IMR-90 (cell line): Measurements from ENCODE around the gene ADGRD2. TPM values are rescaled to one million over a fixed set of nuclear protein-coding genes. Genes with fewer than 3 reads are reported as not detected.

Source experiments
- ATAC-seq: fragments of 200-7000 bp; cut with Tn5 transposase; 2 replicates; pipeline ENCODE4 v1.9.1; 2020; ENCODE audit warnings: low read depth, mild to moderate bottlenecking, moderate library complexity
- BruUV-seq: library from RNA; stranded (reverse); fragments of 400-500 nt; replicated peaks from 2 replicates; lab custom pipeline; 2021; lab: Mats Ljungman, UMichigan
- CTCF ChIA-PET: fragments of 300-600 bp; formaldehyde crosslinking; extraction: SDS; loops from one replicate; lab custom pipeline; 2021; ENCODE audit warnings: antibody characterized with exemption; lab: Yijun Ruan, JAX
- POLR2A ChIA-PET: fragments of 300-600 bp; sonication (Branson Sonifier 250); formaldehyde crosslinking; loops from one replicate; lab custom pipeline; 2022; ENCODE audit warnings: antibody characterized with exemption; ENCODE audit not compliant: unreplicated experiment; lab: Charles Lee
- DNase-seq: peaks from one replicate; pipeline ENCODE4 v3.0.0; 2013
- H2AFZ ChIP-seq: replicated peaks from 2 replicates; pipeline ENCODE3; 2013; ENCODE audit warnings: low read length, mild to moderate bottlenecking; ENCODE audit not compliant: poor library complexity
- H2AK5ac ChIP-seq: 2 replicates; pipeline ENCODE4 v1.6.1; 2013; ENCODE audit warnings: low read depth, low read length, inconsistent platforms
- H2AK9ac ChIP-seq: replicated peaks from 2 replicates; pipeline ENCODE3; 2013; ENCODE audit warnings: mild to moderate bottlenecking, low read depth, low read length, moderate library complexity; ENCODE audit not compliant: poor library complexity
- H2BK120ac ChIP-seq: 2 replicates; pipeline ENCODE4 v1.6.1; 2013; ENCODE audit warnings: low read depth, low read length, inconsistent platforms
- H2BK15ac ChIP-seq: 3 replicates; pipeline ENCODE4 v1.6.1; 2013; ENCODE audit warnings: low read depth, low read length, inconsistent platforms
- H2BK20ac ChIP-seq: 2 replicates; pipeline ENCODE4 v1.6.1; 2013; ENCODE audit warnings: low read depth, mild to moderate bottlenecking, inconsistent platforms, low read length, moderate library complexity
- H2BK5ac ChIP-seq: 2 replicates; pipeline ENCODE4 v1.6.1; 2013; ENCODE audit warnings: mild to moderate bottlenecking, low read depth, low read length, inconsistent platforms; ENCODE audit not compliant: poor library complexity, severe bottlenecking
- H3K14ac ChIP-seq: replicated peaks from 2 replicates; pipeline ENCODE4 v1.6.1; 2013; ENCODE audit warnings: low read depth, low read length, inconsistent platforms
- H3K18ac ChIP-seq: 2 replicates; pipeline ENCODE4 v1.6.1; 2013; ENCODE audit warnings: low read depth, low read length, control low read depth
- H3K23ac ChIP-seq: 2 replicates; pipeline ENCODE4 v1.6.1; 2013; ENCODE audit warnings: low read depth, low read length, inconsistent platforms
- H3K27ac ChIP-seq: 2 replicates; pipeline ENCODE4 v1.5.1; 2013; ENCODE audit warnings: mild to moderate bottlenecking, control low read depth, low read length; ENCODE audit not compliant: insufficient read depth
- H3K27me3 ChIP-seq: 2 replicates; pipeline ENCODE4 v1.6.1; 2013; ENCODE audit warnings: low read length; ENCODE audit not compliant: control insufficient read depth, insufficient read depth
- H3K36me3 ChIP-seq: 2 replicates; pipeline ENCODE4 v1.6.1; 2013; ENCODE audit warnings: low read length, mixed read lengths; ENCODE audit not compliant: control insufficient read depth, insufficient read depth
- H3K4ac ChIP-seq: 2 replicates; pipeline ENCODE4 v1.6.1; 2013; ENCODE audit warnings: low read depth, low read length, inconsistent platforms
- H3K4me1 ChIP-seq: 2 replicates; pipeline ENCODE4 v1.6.1; 2013; ENCODE audit warnings: low read length, mixed read lengths; ENCODE audit not compliant: control insufficient read depth, insufficient read depth
- H3K4me2 ChIP-seq: 2 replicates; pipeline ENCODE4 v1.6.1; 2013; ENCODE audit warnings: low read depth, mild to moderate bottlenecking, control low read depth, low read length, moderate library complexity
- H3K4me3 ChIP-seq: 2 replicates; pipeline ENCODE4 v1.5.1; 2013; ENCODE audit warnings: low read depth, mild to moderate bottlenecking, control low read depth, low read length, moderate library complexity; ENCODE audit not compliant: insufficient read depth
- H3K56ac ChIP-seq: 2 replicates; pipeline ENCODE4 v1.6.1; 2013; ENCODE audit warnings: low read length, inconsistent platforms; ENCODE audit not compliant: insufficient read depth; ENCODE audit errors: extremely low read depth
- H3K79me1 ChIP-seq, 2 experiments: 2 replicates each; pipeline ENCODE4 v1.6.1; 2013; ENCODE audit warnings: low read length in 2 of 2, inconsistent platforms in 1 of 2, low read depth in 1 of 2
- H3K9ac ChIP-seq: 2 replicates; pipeline ENCODE4 v1.6.1; 2013; ENCODE audit warnings: low read depth, low read length, control low read depth
- H3K9me1 ChIP-seq: 2 replicates; pipeline ENCODE4 v1.6.1; 2013; ENCODE audit warnings: low read length, inconsistent platforms; ENCODE audit not compliant: insufficient read depth
- H3K9me3 ChIP-seq: 2 replicates; pipeline ENCODE4 v1.6.1; 2013; ENCODE audit warnings: low read length; ENCODE audit not compliant: control insufficient read depth, insufficient read depth
- H4K20me1 ChIP-seq: 2 replicates; pipeline ENCODE4 v1.6.1; 2013; ENCODE audit warnings: low read length, inconsistent platforms; ENCODE audit not compliant: insufficient read depth
- H4K5ac ChIP-seq: 2 replicates; pipeline ENCODE4 v1.6.1; 2013; ENCODE audit warnings: mild to moderate bottlenecking, low read depth, low read length, control low read depth
- H4K8ac ChIP-seq, 2 experiments: 2 replicates each; pipeline ENCODE4 v1.6.1; 2013; ENCODE audit warnings: low read depth in 2 of 2, low read length in 2 of 2, control low read depth in 1 of 2, inconsistent platforms in 1 of 2
- H4K91ac ChIP-seq: 2 replicates; pipeline ENCODE4 v1.6.1; 2013; ENCODE audit warnings: low read depth, low read length, inconsistent platforms; ENCODE audit not compliant: insufficient read depth
- CEBPB ChIP-seq: IDR thresholded peaks from 2 replicates; pipeline ENCODE4 v1.6.1; 2012; ENCODE audit warnings: low read depth, low read length, improper control_type of control experiment
- CHD1 ChIP-seq: IDR thresholded peaks from 2 replicates; pipeline ENCODE4 v1.6.1; 2012; ENCODE audit warnings: low read depth, low read length, improper control_type of control experiment
- ELK1 ChIP-seq: fragments of 150-350 bp; IDR thresholded peaks from 2 replicates; pipeline ENCODE4 v1.6.1; 2016; ENCODE audit warnings: low read depth, mild to moderate bottlenecking, low read length, moderate library complexity, borderline replicate concordance
- FOS ChIP-seq: fragments of 150-350 bp; IDR thresholded peaks from 2 replicates; pipeline ENCODE4 v1.6.1; 2016; ENCODE audit warnings: low read depth, low read length
- MAFK ChIP-seq: IDR thresholded peaks from 2 replicates; pipeline ENCODE4 v1.6.1; 2012; ENCODE audit warnings: low read depth, low read length, improper control_type of control experiment
- POLR2A ChIP-seq: IDR thresholded peaks from 2 replicates; pipeline ENCODE4 v1.6.1; 2012; ENCODE audit warnings: mild to moderate bottlenecking, low read depth, low read length
- RAD21 ChIP-seq: IDR thresholded peaks from 2 replicates; pipeline ENCODE4 v1.6.1; 2012; ENCODE audit warnings: low read length, improper control_type of control experiment
- RCOR1 ChIP-seq: IDR thresholded peaks from 2 replicates; pipeline ENCODE4 v1.6.1; 2012; ENCODE audit warnings: mild to moderate bottlenecking, low read length, improper control_type of control experiment; ENCODE audit not compliant: insufficient replicate concordance
- WGBS, 2 experiments: methylation state at CpG; one replicate each; pipeline versions ENCODE4 v1.1.5 to v1.1.7; 2013; ENCODE audit warnings: missing lambda C conversion rate in 2 of 2; ENCODE audit not compliant: insufficient read length in 1 of 2; ENCODE audit errors: extremely low coverage in 2 of 2; 5-methylcytosine and 5-hydroxymethylcytosine counted together
- dilution Hi-C: fragments of 300-500 bp; cut with HindIII; formaldehyde crosslinking; loops from one replicate; pipeline ENCODE4 v1.14.3; 2018; ENCODE audit warnings: low sequenced_read_pairs; ENCODE audit not compliant: unreplicated experiment
- in situ Hi-C: fragments of 300-500 bp; cut with MboI; formaldehyde crosslinking; loops from 3 replicates; pipeline ENCODE4 v1.14.3; 2019; ENCODE audit warnings: low sequenced_read_pairs, inconsistent platforms, mixed read lengths
- intact Hi-C: fragments of 100-400 bp; cut with micrococcal nuclease; formaldehyde crosslinking; loops from 2 replicates; pipeline ENCODE4 v1.10.0; 2022
- polyA plus RNA-seq, 3 experiments: library from polyadenylated mRNA; depleted of rRNA; stranded (reverse); fragments of >200 nt; gene quantifications; 2 replicates each; pipeline ENCODE4 v1.2.3, GENCODE V29; 2012; ENCODE audit warnings: low replicate concordance in 1 of 3
- total RNA-seq: library from RNA; depleted of rRNA; stranded (reverse); fragments of >200 nt; gene quantifications from 2 replicates; pipeline ENCODE4 v1.2.3, GENCODE V29; 2012

ADGRD2 gene
- total and polyA plus RNA-seq, 2 of the 4 experiments (the other 2 are of a cell fraction), result not detected

DNA sequence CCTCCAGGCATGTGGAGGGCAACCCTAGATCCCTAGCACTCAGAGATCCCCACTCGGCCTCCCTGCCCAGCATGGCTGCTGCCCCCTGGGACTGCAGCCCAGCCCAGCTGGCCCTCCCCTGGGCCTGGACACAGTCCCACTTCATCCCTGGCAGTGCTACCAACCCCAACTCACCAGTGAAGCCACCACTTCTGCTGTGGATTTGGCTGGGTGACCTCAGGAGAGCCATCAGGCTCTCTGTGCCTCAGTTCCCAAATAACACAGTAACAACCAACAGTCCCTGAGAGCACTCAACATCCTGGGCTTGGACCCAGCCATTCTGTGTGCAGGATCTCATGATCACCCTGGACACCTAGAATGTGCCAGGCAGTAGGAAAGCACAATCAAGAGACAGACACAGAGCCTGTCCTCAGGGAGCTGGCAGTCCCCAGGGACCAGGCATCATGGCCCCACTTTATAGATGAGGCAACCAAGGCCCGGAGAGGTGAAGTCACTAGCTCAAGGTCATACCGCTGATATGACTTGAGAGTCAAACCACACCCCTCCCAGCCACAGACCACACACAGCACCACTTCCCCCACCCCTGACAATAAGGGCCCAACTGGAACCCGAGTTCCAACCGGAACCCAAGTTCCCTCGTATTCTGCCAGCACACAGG, 30.3 kb upstream of the ADGRD2 start (continued):
- TF ChIP-seq CEBPB (no peak), CHD1 (no peak)

GRCh38 chr9:124420991-124421543, 29.2 kb upstream of the ADGRD2 start:
- Histone ChIP-seq H3K14ac (no peak overlapping the region), H4K8ac (no peak overlapping the region), H3K4me2 (no peak overlapping the region), H2BK5ac (no peak overlapping the region), H3K4me3 (no peak overlapping the region), H3K36me3 (no peaks in the 10 kb centered on the region), H3K4me1 (no peaks in the 10 kb centered on the region), H2AFZ (peak overlapping the region; percentile 23), H3K9me1 (no peaks in the 10 kb centered on the region), H3K23ac (no peak overlapping the region), H4K5ac (no peak overlapping the region), H4K20me1 (no peaks in the 10 kb centered on the region), H3K9me3 (no peaks in the 10 kb centered on the region), H2BK15ac (no peak overlapping the region), H2AK9ac (no peak overlapping the region), H3K79me1 (no peaks in the 10 kb centered on the region), H3K4ac (no peak overlapping the region), H4K91ac (no peak overlapping the region), H2AK5ac (no peak overlapping the region), H2BK120ac (no peak overlapping the region), H2BK20ac (no peak overlapping the region), H3K9ac (no peak overlapping the region), H3K27ac (no peak overlapping the region), H3K56ac (no peak overlapping the region), H3K18ac (no peak overlapping the region), H3K27me3 (peaks cover 10% of the 10 kb centered on the region)
- WGBS, 2 experiments, result 79% methylated on average over 4 of the region's 7 CpGs; no CpG with 5 or more reads in 1 of the 2 experiments
- POLR2A ChIA-PET, result no interaction called here
- CTCF ChIA-PET, result interaction anchor here (1.4 to 5.3 kb wide), 2 partner anchors 116 to 196 kb away, joined by 3 to 25 read pairs; no protein-coding TSS in a partner anchor
- ATAC-seq, result no peak
- in situ Hi-C loops, result loop anchor here (5.0 to 25.0 kb wide), 2 partner anchors 111 to 291 kb away; no protein-coding TSS in a partner anchor
- no TSS peak for BruUV-seq
- dilution Hi-C loops, result no loop called here
- TF ChIP-seq POLR2A (no peak), MAFK (no peak), RCOR1 (no peak), FOS (no peak), RAD21 (no peak), ELK1 (no peak)
- peak; percentile 13 for DNase-seq
- intact Hi-C loops, result no loop called here
